Femur (tissue), 1 donor: Measurements from ENCODE around the gene TBATA.

Source experiments
- DNase-seq: peaks from one replicate; pipeline ENCODE4 v3.0.0-alpha.2; 2017

The TBATA gene, protein sequence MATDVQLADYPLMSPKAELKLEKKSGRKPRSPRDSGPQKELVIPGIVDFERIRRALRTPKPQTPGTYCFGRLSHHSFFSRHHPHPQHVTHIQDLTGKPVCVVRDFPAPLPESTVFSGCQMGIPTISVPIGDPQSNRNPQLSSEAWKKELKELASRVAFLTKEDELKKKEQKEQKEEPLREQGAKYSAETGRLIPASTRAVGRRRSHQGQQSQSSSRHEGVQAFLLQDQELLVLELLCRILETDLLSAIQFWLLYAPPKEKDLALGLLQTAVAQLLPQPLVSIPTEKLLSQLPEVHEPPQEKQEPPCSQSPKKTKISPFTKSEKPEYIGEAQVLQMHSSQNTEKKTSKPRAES

DNA sequence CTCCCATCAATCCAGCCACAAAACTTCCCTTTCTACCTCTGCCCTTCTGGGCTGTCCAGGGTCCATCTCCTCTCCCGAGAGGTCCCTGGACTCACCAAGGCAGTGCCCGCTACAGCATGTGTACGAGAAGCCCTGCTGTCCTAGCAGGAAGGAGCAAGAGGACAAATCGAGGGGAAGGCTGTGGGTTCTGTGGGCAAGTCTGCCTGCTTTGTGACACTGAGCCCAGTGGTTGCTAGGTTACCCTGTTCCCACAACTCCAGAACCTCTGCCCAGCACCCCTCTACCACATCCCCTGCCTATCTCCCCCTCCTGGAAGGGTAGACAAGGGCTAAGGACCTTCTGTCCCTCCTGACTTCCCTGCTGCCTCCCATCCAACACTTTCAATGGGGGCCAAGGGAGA, at the start of gene TBATA:
TBATA (minus strand) TSS at position 188 of the 400 bp plus-strand sequence. CDS start 1,998 bp downstream, outside the sequence.
- DNase-seq, result peak; percentile 50

- DNase-seq, result no peak
Measured at GRCh38 chr10:70834441-70835151, 49.4 kb upstream of the TBATA start.

- DNase-seq, result no peak
Measured at GRCh38 chr10:70834021-70834420, 48.8 kb upstream of the TBATA start.

GRCh38 chr10:70833601-70834000, 48.4 kb upstream of the TBATA start:
- no peak for DNase-seq

DNA sequence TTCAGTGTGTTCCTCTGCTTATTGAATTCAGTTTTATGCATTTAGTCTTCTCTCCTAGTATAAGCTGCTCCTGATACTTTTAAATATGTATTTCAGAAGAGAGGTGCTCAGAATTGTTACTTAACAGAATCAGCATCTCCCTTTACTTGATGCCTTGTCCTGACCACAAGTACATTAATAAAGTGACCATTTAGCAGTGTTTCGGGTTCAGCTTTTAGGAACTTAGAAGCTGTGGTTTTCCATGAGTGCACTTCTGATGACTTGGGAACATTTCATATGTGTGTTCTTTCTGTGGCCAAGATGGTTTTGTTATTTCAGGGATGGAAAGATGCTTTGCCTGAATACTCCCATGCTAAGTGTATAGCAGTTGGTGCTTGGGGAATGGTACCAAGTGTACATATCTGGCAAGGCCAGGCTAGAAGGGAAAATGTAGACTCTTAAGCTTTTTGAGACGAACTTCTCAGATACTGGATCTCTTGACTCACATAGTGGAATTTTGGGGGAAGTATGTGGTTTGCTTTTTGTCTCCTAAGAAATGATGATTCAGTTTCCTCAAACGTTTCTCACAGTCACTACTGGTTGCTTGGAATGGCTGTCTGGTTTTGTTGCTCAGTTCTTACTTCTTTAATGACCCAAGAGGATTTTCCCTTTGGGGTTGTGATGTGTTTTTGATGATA, 47.8 kb upstream of the TBATA start:
- no peak for DNase-seq

GRCh38 chr10:70832221-70832620, 47.0 kb upstream of the TBATA start:
- no peak for DNase-seq

DNA sequence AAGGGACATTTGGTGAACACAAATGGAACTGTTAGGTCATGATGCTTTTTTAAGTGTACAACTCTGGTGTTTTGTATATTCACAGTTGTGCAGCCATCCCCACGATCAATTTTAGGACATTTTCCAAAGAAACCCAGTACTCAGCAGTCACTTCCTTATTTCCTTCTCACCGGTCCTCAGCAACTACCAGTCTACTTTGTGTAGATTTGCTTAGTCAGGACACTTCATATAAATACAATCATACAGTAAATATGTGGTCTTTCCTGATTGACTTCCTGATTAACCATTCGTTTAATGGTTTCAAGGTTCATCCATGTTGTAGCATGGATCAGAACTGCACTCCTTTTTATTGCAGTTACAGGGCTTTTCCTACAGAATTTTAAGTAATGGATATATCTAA, 45.0 kb upstream of the TBATA start:
- DNase-seq, result no peak

DNA sequence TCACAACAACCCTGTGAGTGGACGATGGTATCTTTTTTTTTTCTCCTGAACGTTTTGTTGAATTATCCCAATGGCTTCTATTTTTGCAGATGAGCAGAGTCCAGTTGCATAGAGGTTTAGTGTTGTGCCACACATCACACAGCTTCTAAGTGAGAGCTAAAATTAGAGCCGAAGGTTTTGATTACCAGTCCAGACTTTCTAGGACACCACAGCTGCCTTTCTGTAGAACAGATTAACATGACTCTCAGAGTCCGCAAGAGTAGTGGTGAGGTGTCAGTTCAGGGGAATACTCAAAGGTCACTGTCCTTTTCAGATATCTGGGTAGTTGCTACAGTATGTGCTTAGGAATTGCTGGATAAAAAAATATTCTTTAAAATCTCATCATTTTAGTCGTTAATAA, 44.4 kb upstream of the TBATA start:
- DNase-seq, result no peak

DNA sequence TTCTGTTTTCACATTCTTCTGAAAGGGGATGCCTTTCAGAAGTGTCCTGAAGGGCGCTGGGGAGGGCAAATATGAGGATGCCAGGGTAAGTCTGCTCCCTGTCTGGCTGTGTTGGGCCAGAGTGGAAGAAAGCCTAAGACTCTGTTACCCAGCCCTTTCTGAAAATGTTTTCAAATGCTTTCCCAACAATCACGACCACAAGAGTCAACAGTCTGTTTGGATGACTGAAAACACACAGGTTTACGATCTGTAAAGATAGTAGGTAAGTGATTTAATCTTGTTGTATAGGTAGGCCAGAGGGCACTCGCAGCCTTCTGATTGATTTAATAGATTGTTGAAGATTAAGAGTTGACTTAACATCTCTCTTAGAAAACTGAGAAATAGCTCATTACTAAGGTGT, 43.7 kb upstream of the TBATA start:
- DNase-seq, result no peak

DNA sequence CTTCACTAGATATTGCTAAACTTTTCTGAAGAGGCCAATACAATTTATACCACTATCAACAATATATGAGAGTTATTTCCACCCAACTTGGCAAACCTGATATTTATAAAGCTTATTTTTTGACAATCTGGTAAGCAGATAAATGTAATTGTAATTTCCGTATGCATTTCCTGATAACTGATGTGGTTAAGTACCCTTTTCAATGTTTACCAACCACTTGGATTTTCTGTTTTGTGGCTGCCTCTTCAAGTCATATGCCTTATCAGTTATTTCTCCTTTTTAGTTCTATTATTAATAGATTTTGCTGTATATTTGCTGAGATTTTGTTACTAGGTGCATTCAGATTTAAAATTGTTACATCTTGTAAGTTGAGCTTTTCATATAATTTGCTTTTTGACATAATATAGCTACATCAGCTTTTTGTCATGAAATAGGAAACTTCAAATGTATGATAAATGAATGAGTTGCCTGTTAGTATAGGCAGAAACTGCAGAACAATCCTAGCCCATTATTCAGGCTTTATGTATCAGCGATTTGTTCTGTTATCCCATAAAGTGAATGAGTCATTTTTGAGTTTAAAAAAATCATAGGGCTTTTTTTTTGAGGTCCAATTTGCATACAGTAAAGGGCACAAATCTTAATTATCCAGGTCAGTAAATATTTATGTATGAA, 42.0 kb upstream of the TBATA start:
- no peak for DNase-seq

- DNase-seq, result no peak
Measured at GRCh38 chr10:70822076-70822820, 37.1 kb upstream of the TBATA start.

- DNase-seq, result no peak
Measured at GRCh38 chr10:70820976-70821750, 36.0 kb upstream of the TBATA start.

GRCh38 chr10:70816220-70816894, 31.2 kb upstream of the TBATA start:
- peak; percentile 82 for DNase-seq

DNA sequence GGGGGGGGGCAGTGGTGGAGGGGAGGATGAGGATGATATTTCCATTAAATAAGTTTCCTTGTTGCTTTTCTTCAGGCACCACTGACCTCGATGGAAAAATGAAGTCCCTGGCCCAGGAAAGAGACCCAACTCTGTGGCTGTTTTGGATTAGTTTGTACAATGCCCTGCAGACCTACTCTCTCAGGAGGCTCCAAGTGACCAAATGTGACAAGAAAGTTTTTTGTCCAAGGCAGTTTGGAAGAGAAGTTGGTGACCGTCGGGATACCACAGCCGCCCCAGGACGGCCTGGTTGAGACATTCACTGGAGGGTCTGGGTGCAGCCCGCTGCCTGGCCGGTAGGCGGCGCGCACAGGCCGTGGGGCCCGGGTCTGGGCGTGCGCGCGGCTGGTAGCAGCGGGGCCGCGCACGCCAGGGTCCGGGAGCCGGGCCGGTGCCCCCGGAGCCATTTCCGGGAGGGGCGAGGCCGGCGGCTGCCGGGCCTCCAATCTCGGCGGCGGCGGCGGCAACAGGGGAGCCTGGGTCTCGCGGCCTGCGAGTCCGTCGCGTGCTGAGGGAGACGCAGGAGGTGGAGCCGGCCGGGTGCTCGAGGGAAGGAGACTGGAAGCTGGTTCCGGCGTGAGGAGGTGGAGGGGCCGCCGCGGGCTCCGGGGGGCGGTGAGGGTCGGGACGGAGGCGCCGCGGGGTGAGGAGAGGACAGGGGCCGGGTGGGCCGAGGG, 30.5 kb upstream of the TBATA start, which contains the start of gene SGPL1:
SGPL1 (plus strand) TSS at position 445 of the 716 bp plus-strand sequence. CDS start 906 bp downstream, outside the sequence.
- peak; percentile 88 for DNase-seq

GRCh38 chr10:70814126-70814525, 28.9 kb upstream of the TBATA start:
- DNase-seq, result no peak

DNA sequence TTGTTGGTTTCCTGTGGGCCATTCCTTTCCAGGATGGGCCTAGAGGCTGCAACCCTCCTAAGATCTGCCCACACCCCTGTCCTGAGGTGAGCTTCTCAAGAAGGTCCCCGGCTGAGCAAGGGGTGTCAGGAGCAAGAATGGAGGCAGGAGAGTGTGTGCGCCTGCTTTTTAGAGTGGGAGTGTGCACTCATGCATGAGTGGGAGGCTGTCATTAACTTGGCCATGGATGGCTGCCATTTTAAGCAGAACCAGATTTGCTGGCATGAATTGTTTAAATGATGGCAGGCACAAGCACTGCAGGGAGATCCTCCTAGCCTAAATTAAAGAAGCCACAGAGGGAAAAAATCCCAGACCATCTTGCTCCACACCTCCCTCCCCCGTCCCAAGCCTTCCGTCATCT, 27.6 kb upstream of the TBATA start:
- DNase-seq, result no peak

DNA sequence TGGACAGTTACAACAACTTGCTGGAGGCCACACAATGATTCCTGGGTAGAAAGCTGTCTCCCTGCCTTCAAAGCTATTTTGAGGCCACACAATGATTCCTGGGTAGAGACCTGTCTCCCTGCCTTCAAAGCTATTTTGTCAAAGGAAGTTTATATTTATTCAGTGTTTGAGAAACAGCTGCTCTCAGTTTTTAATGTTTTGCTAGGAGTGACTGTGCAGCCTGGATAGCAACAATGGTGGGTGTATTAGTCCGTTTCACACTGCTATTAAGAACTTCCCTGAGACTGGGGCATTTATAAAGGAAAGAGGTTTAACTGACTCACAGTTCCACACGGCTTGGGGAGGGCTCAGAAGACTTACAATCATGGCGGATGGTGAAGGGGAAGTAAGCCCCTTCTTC, 26.7 kb upstream of the TBATA start:
- no peak for DNase-seq

GRCh38 chr10:70810967-70811366, 25.8 kb upstream of the TBATA start:
- no peak for DNase-seq

- DNase-seq, result no peak
Measured at GRCh38 chr10:70809726-70810125, 24.5 kb upstream of the TBATA start.

DNA sequence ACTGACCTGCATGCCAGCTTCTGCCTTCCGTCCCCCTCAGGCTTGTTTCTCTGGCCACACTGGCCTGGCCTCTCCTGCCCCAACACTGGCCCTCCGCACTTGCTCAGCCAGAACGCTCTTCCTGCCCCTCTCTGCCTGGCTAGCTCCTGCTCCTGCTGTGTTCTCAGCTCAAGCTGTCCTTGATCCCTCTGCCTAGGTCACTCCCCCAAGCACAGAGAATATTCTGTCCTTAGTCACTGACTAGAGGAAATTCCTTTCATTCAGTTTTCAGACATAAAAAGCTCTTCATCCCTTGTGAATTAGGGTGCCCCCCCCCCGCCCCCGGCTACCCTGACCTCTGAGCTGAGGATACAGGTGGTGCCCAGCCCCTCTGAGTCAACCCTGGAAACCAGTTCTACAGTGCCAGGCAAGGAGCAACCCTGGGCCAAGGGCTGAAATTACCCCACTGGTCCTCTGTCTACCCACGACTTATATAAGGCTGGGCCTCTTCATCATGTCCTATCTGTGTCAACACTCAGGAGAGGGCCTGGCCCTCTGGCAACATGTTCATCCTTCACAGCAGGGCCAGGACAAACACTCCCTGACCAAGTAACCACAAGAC, 23.9 kb upstream of the TBATA start:
- no peak for DNase-seq
